Measurements from ENCODE around the gene PLPP6. TPM values are rescaled to one million over a fixed set of nuclear protein-coding genes. Genes with fewer than 3 reads are reported as not detected.

Gene PLPP6
- total RNA-seq, 2 experiments from 2014 or later: 5.3 TPM

DNA sequence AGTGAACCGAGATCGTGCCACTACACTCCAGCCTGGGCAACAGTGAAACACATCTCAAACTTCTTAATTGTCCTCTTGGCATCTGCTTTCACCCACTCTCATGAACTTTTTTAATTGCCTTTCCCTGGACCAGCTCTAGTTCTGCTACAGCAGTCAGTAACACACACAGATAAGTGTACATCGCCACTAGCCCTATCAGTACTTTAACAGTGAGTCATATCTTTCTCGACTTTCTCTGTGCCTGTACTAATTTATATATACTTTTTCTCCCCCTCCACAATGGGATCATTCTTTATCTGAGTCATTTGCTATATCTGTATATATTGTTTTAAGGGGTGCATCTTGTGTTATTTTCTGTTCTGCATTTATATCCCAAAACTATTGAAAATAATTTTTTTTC is 24.0 kb downstream of the PLPP6 start:
- ChIA-PET CTCF (no interaction called here), POLR2A (no interaction called here)

DNA sequence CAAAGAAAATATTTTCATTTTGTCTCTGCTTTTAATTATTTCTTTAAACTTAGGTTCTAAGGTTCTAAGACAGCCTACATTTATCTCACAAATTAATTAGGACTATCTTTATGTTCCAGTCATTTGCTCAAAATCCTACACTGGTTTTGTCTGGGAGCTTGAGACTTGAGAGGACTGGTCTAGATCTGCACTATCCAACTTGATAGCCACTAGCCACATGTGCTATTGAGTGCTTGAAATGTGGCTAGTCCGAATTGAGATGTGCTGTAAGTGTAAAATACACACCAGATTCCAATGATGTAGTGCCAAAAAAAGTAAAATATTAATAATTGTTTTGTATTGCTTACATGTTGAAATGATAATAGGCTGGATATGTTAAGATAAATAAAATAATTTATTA is 24.5 kb downstream of the PLPP6 start:
- CTCF ChIA-PET: no interaction called here
- POLR2A ChIA-PET: no interaction called here

DNA sequence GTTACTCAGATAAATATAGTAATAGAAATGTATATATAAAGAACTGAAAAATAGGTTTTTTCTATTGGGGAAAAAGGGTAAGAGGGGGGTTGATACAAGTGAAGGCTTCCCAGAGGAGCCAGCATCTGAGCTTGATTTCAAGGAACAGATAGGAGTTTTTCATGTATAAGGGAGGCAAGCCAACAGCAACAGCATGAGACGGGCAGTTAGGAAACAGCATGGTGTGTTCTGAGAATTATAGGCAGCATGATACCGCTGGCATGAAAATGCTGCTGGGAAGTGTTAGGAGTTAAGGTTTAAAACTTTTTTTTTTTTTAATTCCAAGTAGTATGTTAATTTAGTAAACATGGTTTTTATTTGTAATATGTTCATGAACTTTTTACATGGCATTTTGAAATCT is 26.9 kb downstream of the PLPP6 start:
- ChIA-PET POLR2A (no interaction called here), CTCF (no interaction called here)

DNA sequence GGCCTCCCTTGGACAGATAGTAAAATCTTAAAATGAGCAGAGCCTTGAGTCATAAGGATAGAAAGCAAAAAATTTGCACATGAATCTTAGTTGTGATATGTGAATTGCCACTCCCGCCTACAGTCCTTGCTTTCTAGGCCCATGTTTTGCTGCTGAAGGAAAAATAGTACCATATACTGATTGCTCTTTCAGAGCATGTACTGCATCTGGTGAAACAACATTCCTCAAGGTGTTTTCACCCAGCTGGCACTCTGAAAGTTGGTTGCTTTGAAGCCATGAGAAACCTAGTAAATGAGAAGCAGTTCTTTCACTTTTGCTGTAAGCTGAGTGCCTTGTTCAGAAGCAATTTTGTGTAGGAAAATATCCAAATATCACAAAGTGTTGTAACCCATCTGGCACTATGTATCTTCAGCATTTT is 27.6 kb downstream of the PLPP6 start:
- ChIA-PET CTCF (no interaction called here), POLR2A (no interaction called here)

DNA sequence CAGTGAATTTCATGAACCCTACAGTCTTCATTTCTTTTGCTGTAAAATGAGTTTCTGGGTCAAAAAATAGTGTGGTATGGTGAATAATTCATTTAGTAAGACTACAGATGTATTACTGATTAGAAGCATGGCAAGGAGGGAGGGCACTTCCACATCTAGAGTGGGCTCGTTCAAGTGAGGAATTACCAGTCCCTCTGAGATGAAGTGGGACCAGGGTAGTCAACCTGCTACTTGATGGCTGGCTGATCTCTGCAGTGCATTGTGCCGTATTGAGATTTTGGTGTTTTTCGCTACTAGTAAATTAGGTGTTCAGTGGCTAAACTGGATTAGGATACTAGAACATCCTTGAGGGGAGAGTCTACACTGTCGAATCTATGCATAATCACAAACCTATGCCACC is 28.1 kb downstream of the PLPP6 start:
- POLR2A ChIA-PET: no interaction called here

DNA sequence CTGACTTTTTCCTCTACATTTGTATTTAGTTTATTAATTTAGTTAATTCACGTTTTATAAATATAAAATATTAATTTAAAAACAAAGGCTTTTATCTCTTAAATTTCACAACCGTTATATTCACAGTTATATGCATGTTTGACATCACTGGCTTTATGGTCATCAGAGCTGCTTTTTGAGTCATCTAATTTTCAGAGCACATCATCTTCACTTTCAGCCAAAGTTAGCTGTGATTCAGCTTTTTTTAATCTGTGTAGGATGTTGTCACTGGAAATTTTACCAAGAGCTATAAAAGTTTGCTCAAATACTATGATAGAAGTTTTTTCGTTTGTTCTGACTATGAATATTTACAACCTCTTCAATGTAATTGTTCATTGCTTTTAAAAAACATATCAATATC is 29.7 kb downstream of the PLPP6 start:
- ChIA-PET POLR2A (no interaction called here), CTCF (interaction anchor here (1.0 kb wide), 1 partner anchor 29 kb away, joined by 4 read pairs; no protein-coding TSS in a partner anchor)

More for the DNA sequence above, 28.1 kb downstream of the PLPP6 start:
- CTCF ChIA-PET: no interaction called here

DNA sequence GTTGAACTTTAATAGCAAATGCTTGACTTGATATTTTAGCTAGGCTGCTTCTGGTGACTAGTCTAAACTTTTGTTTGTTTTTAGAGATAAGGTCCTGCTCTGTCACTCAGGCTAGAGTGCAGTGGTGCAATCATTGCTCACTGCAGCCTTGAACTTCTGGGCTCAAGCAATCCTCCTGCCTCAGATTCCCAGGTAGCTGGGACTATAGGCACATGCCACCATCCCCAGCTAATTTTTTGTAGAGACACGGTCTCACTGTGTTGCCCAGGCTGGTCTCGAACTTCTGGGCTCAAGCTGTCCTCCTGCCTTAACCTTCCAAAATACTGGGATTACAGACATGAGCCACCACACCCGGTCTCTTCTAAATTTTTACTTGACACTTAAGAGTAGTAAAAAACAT is 38.0 kb downstream of the PLPP6 start:
- ChIA-PET POLR2A (no interaction called here), CTCF (no interaction called here)

DNA sequence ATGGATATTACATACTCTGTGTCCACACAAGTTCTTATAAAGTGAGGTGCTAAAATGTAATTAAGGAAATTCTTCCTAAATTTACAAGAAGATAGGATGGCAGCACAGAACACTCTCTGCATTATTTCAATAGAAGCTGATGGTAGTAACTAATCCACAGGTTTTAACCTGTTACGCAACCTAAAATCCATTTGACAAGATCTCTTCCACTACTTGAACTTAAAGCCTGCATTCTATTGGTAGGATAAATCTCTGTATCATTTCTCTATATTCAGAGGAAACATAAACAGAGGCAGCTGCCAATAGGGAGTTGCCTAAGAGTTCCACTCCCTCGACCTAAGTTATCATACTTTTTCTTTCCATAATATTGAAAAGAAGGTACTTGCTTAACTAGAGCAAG is 38.8 kb downstream of the PLPP6 start:
- POLR2A ChIA-PET: no interaction called here
- CTCF ChIA-PET: no interaction called here

DNA sequence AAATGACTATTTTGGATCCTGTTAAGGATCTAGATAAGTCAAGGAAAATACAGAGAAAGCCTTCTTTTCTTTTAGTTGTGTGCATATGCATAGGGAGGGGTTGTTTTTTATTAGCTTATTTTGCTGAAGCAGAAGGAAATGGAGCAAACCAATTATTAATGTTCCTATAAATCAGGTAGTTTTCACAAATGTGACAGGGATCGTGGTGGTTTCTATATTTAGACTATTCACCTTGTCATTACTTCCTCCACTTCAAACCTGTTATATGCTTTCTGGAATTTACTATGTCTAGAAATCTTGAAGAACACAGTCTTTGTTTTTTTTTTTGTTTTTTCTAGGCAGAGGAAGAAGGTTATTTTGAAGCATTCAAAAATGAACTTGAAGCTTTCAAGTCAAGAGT is 39.4 kb downstream of the PLPP6 start:
- POLR2A ChIA-PET: interaction anchor here (0.7 kb wide), 1 partner anchor 57 kb away, joined by 4 read pairs; no protein-coding TSS in a partner anchor
- CTCF ChIA-PET: no interaction called here

DNA sequence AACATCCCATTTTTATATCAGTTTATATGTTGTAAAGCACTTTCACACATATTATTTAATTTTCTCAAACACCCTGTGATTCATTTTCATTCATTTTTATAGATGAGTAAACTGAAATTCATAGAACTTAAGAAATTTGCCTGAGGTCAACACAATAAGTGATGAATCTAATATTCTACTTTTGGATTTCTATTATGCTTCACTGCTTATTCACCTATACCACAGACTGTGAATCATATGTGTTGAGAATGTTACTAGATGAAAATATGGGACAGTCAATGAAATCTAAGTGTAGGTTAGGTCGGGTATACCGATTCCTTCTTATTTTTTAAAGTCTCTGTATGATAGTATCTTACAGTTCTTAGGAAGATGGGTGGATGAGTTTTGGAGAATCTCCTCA is 42.0 kb downstream of the PLPP6 start:
- ChIA-PET POLR2A (no interaction called here), CTCF (no interaction called here)

DNA sequence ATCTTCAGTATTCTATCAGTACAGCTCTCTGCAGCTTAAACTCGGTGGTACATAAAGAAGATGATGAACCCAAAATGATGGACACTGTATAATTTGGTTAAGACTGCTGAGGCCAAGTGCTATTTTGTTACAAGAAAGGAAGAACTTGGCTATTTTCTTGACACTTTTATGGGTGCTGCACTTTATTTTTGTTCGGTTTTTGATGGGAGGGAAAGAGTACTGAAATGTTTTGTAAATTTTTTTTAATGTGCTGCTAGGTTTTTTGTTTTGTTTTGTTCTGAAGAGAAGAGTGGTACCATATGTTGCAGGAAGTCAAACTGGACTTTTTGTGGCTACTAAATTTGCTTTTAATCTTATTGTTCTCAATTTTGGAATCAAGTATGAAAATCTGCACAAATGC is 43.9 kb downstream of the PLPP6 start:
- CTCF ChIA-PET: interaction anchor here (1.0 kb wide), 1 partner anchor 53 kb away, joined by 3 read pairs; no protein-coding TSS in a partner anchor
- POLR2A ChIA-PET: no interaction called here

DNA sequence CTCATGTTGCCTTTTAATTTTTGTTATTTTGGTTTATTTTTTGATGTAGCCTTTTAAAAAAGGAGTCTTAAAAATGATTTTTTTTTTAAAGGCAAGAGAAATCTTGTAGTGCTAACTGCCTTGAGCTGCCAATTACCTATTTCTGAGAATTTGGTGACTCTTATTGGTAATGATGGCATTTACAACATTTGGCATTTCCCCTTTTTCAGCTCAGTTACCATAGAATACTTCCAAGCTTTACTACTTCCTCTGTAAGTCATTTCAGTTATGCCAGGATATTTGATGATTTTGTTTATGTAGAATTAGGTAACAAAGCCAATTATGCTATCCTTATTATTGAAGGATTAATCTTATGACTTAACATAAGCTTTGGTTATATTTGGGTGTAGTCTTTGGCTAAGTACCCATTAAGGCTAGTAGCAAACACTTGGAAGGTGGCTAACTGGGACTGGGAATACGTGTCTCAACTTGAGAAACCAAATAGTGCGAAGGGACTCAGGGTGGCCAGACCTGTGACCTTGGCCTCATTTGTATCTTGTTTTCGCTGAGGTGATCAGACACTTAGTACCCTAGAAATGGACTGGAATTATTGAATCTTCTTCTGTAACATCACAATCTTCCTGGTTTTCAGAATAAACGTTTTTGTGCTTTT is 45.0 kb downstream of the PLPP6 start:
- POLR2A ChIA-PET: no interaction called here
- CTCF ChIA-PET: interaction anchor here (1.0 kb wide), 1 partner anchor 52 kb away, joined by 3 read pairs; no protein-coding TSS in a partner anchor

DNA sequence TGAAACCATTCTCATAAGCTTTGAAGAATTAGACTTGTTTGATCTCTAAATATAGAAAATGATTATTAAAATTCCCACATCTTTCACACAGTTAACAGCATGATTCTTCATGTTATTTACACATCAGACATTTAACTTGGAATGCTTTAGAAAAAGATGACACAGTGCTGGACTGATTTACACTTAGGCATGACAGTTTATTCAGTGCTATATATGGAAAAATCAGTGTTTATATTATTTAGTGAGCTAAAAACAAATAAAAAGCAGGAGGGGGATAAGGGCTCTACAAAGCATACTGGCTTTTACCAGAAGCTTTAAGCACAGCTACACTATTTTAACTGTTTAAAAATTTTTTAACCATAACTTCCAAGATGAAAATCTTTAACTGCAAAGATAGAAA is 47.3 kb downstream of the PLPP6 start:
- ChIA-PET CTCF (no interaction called here), POLR2A (interaction anchor here (0.5 kb wide), 1 partner anchor 466 kb away, joined by 3 read pairs; no protein-coding TSS in a partner anchor)

DNA sequence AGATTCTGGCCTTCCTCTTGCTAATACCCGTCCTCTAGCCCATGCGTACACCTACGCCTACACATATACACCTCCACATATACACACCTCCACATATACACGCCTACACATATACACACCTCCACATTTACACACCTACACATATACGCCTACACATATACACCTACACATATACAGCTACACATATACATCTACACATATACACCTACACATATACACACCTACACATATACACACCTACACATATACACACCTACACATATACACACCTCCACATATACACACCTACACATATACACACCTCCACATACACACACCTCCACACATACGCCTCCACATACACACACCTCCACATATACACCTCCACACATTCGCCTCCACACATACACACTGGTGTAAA is 51.8 kb downstream of the PLPP6 start:
- CTCF ChIA-PET: interaction anchor here (0.8 to 1.3 kb wide), 2 partner anchors 10 to 18 kb away, joined by 3 to 4 read pairs; no protein-coding TSS in a partner anchor
- POLR2A ChIA-PET: no interaction called here

DNA sequence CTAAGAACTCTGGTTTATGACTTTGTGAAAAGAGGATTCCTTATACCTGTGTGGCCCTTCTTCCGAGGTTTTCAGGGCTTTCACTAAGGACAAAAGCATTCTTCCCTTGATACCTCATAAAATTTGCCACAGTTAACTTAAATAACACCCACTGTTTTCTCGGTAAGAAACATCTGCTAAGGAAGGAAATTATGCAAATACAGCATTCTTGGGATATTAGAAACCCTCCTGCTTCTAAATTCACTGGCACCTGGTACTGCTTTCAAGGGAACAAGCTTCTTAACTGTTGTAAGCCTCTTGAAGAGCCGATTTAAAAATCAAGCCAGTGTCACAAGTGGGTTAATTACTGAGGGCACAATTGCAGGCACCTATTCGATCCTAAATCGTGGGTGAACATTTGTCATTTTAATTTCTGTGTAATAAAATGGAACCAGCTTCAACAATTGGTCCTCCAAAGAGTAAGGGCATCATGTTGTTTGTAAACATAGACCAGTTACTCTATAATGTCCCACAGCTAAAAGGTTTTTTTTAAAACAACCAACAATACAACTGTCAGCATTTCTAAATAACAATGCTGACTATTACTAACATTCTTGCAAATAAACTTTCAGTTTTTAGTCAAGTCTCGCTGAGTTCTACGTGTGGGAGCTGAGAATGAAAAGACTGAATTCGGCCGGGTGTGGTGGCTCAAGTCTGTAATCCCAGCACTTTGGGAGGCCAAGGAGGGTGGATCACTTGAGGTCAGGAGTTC is 52.3 kb downstream of the PLPP6 start:
- ChIA-PET POLR2A (no interaction called here), CTCF (interaction anchor here (1.1 to 1.3 kb wide), 2 partner anchors 9 to 45 kb away, joined by 3 read pairs; no protein-coding TSS in a partner anchor)

Other genes with a start within 250 kb of the PLPP6 start
- gene SLC1A1, start 171.8 kb upstream of the PLPP6 start, total RNA-seq: under 1 TPM; 0.13 to 0.17 TPM
- under 1 TPM; 0.34 to 0.40 TPM for gene SPATA6L, start 4.2 kb downstream of the PLPP6 start, total RNA-seq
- 10 to 100 TPM; 11.7 to 12.6 TPM for gene CDC37L1, start 17.3 kb downstream of the PLPP6 start, total RNA-seq
- gene AK3, start 78.9 kb downstream of the PLPP6 start, total RNA-seq: 10 to 100 TPM; 33.1 to 33.2 TPM
- gene RCL1, start 130.7 kb downstream of the PLPP6 start, total RNA-seq: 10 to 100 TPM; 39.4 to 39.5 TPM

Data from activated CD8-positive, alpha-beta memory T cell treated with anti-CD3 and anti-CD28 coated beads for 36 hours (primary cell).